HG03095 (cell line): ENCODE results near the gene ING3.

Experiments used
- ATAC-seq: cut with Tn5 transposase; IDR thresholded peaks from one replicate; pipeline ENCODE4 v1.9.1; 2021; ENCODE audit warnings: moderate library complexity; ENCODE audit not compliant: unreplicated experiment

ING3 gene

GRCh38 chr7:121023683-121024511 lies 73.3 kb downstream of the ING3 start:
- no peak for ATAC-seq

GRCh38 chr7:121024611-121025010 lies 74.0 kb downstream of the ING3 start:
- ATAC-seq = no peak

GRCh38 chr7:121026159-121026558 lies 75.6 kb downstream of the ING3 start:
- no peak for ATAC-seq

GRCh38 chr7:121026577-121027111 lies 76.1 kb downstream of the ING3 start:
- ATAC-seq = no peak
